ENCODE data around the gene PTPN14.
A peak's percentile ranks its signal among the peaks of the same experiment; 100 is the strongest.

PTPN14 gene

DNA sequence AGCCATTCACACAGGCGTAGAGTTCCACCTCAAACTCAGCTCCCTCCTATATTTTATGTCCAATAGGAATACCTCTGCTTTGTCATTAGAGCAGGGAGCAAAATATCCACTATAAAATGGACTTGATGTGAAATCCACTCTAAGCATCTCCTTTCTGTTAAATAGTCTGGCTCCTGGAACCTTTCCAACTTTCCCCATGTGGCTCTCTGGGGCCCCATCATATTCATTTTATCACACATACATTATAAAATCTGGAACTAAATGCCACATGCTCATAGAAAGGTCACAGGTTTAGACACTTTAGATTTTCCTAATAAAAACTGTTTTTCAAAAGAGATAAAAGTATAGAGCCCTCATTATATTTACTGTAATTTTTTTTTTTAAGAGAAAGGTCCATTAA lies 82.1 kb downstream of the PTPN14 start (continued):
- no peak for TF ChIP-seq ZNF747 (tag by site-specific recombination; IDR thresholded peaks at IDR 0.05)
- TF ChIP-seq ZNF654 (tag by site-specific recombination; IDR thresholded peaks at IDR 0.05; ENCODE audit: low read depth): no peak
- TF ChIP-seq, protein P1, sequence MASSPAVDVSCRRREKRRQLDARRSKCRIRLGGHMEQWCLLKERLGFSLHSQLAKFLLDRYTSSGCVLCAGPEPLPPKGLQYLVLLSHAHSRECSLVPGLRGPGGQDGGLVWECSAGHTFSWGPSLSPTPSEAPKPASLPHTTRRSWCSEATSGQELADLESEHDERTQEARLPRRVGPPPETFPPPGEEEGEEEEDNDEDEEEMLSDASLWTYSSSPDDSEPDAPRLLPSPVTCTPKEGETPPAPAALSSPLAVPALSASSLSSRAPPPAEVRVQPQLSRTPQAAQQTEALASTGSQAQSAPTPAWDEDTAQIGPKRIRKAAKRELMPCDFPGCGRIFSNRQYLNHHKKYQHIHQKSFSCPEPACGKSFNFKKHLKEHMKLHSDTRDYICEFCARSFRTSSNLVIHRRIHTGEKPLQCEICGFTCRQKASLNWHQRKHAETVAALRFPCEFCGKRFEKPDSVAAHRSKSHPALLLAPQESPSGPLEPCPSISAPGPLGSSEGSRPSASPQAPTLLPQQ (tag by site-specific recombination; IDR thresholded peaks at IDR 0.05): 0 out of 2 replicates have a peak, but pooled peaks have one; percentile 23
- TF ChIP-seq KLF1 (tag by site-specific recombination; IDR thresholded peaks at IDR 0.05): no peak
- TF ChIP-seq ZNF529 (tag by site-specific recombination; IDR thresholded peaks at IDR 0.05; ENCODE audit: insufficient replicate concordance): no peak
- TF ChIP-seq, protein P2, sequence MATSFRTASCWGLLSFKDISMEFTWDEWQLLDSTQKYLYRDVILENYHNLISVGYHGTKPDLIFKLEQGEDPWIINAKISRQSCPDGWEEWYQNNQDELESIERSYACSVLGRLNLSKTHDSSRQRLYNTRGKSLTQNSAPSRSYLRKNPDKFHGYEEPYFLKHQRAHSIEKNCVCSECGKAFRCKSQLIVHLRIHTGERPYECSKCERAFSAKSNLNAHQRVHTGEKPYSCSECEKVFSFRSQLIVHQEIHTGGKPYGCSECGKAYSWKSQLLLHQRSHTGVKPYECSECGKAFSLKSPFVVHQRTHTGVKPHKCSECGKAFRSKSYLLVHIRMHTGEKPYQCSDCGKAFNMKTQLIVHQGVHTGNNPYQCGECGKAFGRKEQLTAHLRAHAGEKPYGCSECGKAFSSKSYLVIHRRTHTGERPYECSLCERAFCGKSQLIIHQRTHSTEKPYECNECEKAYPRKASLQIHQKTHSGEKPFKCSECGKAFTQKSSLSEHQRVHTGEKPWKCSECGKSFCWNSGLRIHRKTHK (tag by site-specific recombination; IDR thresholded peaks at IDR 0.05): no peak
- no peak for TF ChIP-seq ZNF433 (tag by site-specific recombination; IDR thresholded peaks at IDR 0.05; ENCODE audit: low read depth)
- TF ChIP-seq, protein P3, sequence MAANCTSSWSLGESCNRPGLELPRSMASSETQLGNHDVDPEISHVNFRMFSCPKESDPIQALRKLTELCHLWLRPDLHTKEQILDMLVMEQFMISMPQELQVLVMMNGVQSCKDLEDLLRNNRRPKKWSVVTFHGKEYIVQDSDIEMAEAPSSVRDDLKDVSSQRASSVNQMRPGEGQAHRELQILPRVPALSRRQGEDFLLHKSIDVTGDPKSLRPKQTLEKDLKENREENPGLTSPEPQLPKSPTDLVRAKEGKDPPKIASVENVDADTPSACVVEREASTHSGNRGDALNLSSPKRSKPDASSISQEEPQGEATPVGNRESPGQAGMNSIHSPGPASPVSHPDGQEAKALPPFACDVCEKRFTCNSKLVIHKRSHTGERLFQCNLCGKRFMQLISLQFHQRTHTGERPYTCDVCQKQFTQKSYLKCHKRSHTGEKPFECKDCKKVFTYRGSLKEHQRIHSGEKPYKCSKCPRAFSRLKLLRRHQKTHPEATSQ (tag by site-specific recombination; IDR thresholded peaks at IDR 0.05): no peak
- no peak for TF ChIP-seq ZNF366 (tag by site-specific recombination; conservative IDR thresholded peaks at IDR 0.05)
- no peak for TF ChIP-seq SP3 (tag by site-specific recombination; IDR thresholded peaks at IDR 0.05)
- TF ChIP-seq ZNF571 (tag by site-specific recombination; IDR thresholded peaks at IDR 0.05): no peak
- TF ChIP-seq HOXD13 (CRISPR knock-in tag; IDR thresholded peaks at IDR 0.05; ENCODE audit: borderline replicate concordance): no peak
- TF ChIP-seq, protein P4, sequence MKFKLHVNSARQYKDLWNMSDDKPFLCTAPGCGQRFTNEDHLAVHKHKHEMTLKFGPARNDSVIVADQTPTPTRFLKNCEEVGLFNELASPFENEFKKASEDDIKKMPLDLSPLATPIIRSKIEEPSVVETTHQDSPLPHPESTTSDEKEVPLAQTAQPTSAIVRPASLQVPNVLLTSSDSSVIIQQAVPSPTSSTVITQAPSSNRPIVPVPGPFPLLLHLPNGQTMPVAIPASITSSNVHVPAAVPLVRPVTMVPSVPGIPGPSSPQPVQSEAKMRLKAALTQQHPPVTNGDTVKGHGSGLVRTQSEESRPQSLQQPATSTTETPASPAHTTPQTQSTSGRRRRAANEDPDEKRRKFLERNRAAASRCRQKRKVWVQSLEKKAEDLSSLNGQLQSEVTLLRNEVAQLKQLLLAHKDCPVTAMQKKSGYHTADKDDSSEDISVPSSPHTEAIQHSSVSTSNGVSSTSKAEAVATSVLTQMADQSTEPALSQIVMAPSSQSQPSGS (tag by site-specific recombination; IDR thresholded peaks at IDR 0.05; ENCODE audit: low read depth): no peak
- no peak for TF ChIP-seq OSR2 (tag by site-specific recombination; IDR thresholded peaks at IDR 0.05)
- no peak for TF ChIP-seq ZNF548 (tag by site-specific recombination; IDR thresholded peaks at IDR 0.05)
- no peak for TF ChIP-seq KLF16 (tag by site-specific recombination; IDR thresholded peaks at IDR 0.05)
- TF ChIP-seq ZNF585B (tag by site-specific recombination; IDR thresholded peaks at IDR 0.05): no peak
- no peak for TF ChIP-seq REPIN1 (tag by site-specific recombination; IDR thresholded peaks at IDR 0.05; ENCODE audit: low read depth)
- no peak for TF ChIP-seq ZNF157 (tag by site-specific recombination; IDR thresholded peaks at IDR 0.05)
- TF ChIP-seq, protein P5, sequence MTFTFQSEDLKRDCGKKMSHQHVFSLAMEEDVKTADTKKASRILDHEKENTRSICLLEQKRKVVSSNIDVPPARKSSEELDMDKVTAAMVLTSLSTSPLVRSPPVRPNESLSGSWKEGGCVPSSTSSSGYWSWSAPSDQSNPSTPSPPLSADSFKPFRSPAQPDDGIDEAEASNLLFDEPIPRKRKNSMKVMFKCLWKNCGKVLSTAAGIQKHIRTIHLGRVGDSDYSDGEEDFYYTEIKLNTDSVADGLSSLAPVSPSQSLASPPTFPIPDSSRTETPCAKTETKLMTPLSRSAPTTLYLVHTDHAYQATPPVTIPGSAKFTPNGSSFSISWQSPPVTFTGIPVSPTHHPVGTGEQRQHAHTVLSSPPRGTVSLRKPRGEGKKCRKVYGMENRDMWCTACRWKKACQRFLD (tag by site-specific recombination; IDR thresholded peaks at IDR 0.05): no peak
- peak; percentile 55 for TF ChIP-seq ZBTB17 (tag by site-specific recombination; IDR thresholded peaks at IDR 0.05)
- TF ChIP-seq ZBTB48 (tag by site-specific recombination; IDR thresholded peaks at IDR 0.05): no peak
- TF ChIP-seq, protein P6, sequence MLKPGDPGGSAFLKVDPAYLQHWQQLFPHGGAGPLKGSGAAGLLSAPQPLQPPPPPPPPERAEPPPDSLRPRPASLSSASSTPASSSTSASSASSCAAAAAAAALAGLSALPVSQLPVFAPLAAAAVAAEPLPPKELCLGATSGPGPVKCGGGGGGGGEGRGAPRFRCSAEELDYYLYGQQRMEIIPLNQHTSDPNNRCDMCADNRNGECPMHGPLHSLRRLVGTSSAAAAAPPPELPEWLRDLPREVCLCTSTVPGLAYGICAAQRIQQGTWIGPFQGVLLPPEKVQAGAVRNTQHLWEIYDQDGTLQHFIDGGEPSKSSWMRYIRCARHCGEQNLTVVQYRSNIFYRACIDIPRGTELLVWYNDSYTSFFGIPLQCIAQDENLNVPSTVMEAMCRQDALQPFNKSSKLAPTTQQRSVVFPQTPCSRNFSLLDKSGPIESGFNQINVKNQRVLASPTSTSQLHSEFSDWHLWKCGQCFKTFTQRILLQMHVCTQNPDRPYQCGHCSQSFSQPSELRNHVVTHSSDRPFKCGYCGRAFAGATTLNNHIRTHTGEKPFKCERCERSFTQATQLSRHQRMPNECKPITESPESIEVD (tag by site-specific recombination; IDR thresholded peaks at IDR 0.05): peak; percentile 85
- TF ChIP-seq ZNF660 (tag by site-specific recombination; IDR thresholded peaks at IDR 0.05): peak; percentile 100
- TF ChIP-seq, protein P7, sequence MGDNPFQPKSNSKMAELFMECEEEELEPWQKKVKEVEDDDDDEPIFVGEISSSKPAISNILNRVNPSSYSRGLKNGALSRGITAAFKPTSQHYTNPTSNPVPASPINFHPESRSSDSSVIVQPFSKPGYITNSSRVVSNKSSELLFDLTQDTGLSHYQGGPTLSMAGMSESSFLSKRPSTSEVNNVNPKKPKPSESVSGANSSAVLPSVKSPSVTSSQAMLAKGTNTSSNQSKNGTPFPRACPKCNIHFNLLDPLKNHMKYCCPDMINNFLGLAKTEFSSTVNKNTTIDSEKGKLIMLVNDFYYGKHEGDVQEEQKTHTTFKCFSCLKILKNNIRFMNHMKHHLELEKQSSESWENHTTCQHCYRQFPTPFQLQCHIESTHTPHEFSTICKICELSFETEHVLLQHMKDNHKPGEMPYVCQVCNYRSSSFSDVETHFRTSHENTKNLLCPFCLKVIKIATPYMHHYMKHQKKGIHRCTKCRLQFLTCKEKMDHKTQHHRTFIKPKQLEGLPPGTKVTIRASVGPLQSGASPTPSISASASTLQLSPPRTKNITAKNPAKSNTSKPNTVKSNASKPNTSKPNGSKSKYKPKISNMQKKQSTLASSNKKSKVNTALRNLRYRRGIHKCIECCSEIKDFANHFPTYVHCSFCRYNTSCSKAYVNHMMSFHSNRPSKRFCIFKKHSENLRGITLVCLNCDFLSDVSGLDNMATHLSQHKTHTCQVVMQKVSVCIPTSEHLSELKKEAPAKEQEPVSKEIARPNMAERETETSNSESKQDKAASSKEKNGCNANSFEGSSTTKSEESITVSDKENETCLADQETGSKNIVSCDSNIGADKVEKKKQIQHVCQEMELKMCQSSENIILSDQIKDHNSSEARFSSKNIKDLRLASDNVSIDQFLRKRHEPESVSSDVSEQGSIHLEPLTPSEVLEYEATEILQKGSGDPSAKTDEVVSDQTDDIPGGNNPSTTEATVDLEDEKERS (tag by site-specific recombination; IDR thresholded peaks at IDR 0.05): no peak
- TF ChIP-seq ZNF24 (tag by site-specific recombination; IDR thresholded peaks at IDR 0.05): no peak

Measured in HEK293 (cell line).